Calu3 (cell line): Measurements from ENCODE around the gene ARRDC3. TPM values are rescaled to one million over a fixed set of nuclear protein-coding genes. Genes with fewer than 3 reads are reported as not detected.

Experiments
- BruUV-seq: library from RNA; stranded (reverse); fragments of 400-500 nt; replicated peaks from 2 replicates; lab custom pipeline; 2021; lab: Mats Ljungman, UMichigan
- CTCF ChIA-PET: fragments of 300-600 bp; sonication (Branson Sonifier 250); formaldehyde crosslinking; loops from one replicate; lab custom pipeline; 2022; ENCODE audit warnings: antibody characterized with exemption; lab: Charles Lee
- DNase-seq: peaks from one replicate; pipeline ENCODE4 v3.0.0; 2022
- H3K27ac Mint-ChIP-seq: one replicate; pipeline ENCODE4 v1.8.0; 2022; ENCODE audit warnings: mixed read lengths; ENCODE audit not compliant: unreplicated experiment
- H3K27me3 Mint-ChIP-seq: one replicate; pipeline ENCODE4 v1.8.0; 2022; ENCODE audit warnings: mixed read lengths; ENCODE audit not compliant: unreplicated experiment
- H3K36me3 Mint-ChIP-seq: one replicate; pipeline ENCODE4 v1.8.0; 2022; ENCODE audit warnings: mild to moderate bottlenecking, moderate library complexity, mixed read lengths; ENCODE audit not compliant: insufficient read depth, unreplicated experiment
- H3K4me1 Mint-ChIP-seq: one replicate; pipeline ENCODE4 v1.8.0; 2022; ENCODE audit warnings: mild to moderate bottlenecking, low read depth, mixed read lengths; ENCODE audit not compliant: unreplicated experiment
- H3K4me3 Mint-ChIP-seq: one replicate; pipeline ENCODE4 v1.8.0; 2022; ENCODE audit warnings: mild to moderate bottlenecking, low read depth, moderate library complexity, mixed read lengths; ENCODE audit not compliant: unreplicated experiment
- H3K9me3 Mint-ChIP-seq: one replicate; pipeline ENCODE4 v1.8.0; 2022; ENCODE audit warnings: low read depth, mixed read lengths; ENCODE audit not compliant: unreplicated experiment
- CTCF ChIP-seq: fragments of 200-600 bp; IDR thresholded peaks from one replicate; pipeline ENCODE4 v1.8.0; 2022; ENCODE audit warnings: antibody characterized with exemption; ENCODE audit not compliant: unreplicated experiment
- intact Hi-C: fragments of 100-400 bp; cut with micrococcal nuclease; formaldehyde crosslinking; loops from one replicate; pipeline ENCODE4 v1.10.0; 2022; ENCODE audit not compliant: unreplicated experiment
- total RNA-seq: library from RNA; stranded (reverse); gene quantifications from 2 replicates; pipeline ENCODE4 v1.2.3, GENCODE V29; 2022

ARRDC3 gene
- total RNA-seq, 1 experiment from 2014 or later = 32.9 TPM

DNA sequence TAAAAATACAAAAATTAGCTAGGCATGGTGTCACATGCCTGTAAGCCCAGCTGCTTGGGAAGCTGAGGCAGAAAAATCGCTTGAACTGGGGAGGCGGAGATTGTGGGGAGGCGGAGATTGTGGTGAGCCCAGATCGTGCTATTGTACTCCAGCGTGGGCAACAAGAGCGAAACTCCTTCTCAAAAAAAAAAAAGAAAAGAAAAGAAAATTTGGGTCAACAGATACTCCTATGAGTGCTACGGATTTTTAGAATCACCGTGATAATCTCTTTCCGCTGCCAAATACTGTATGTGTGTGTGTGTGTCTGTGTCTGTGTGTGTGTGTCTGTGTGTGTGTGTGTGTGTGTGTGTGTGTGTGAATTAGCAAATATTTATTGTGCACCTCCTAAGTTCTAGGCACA is 64.4 kb downstream of the ARRDC3 start:
- TF ChIP-seq CTCF = no peak
- Mint-ChIP-seq H3K9me3 (no peaks in the 10 kb centered on the region), H3K4me3 (no peak overlapping the region), H3K27me3 (no peaks in the 10 kb centered on the region), H3K27ac (no peak overlapping the region), H3K4me1 (peaks cover 10% of the 10 kb centered on the region), H3K36me3 (peaks cover 8% of the 10 kb centered on the region)
- intact Hi-C loops = no loop called here
- BruUV-seq = no TSS peak
- DNase-seq = no peak
- CTCF ChIA-PET = no interaction called here
